PC-9 (cell line): ENCODE results near the gene ALKBH4.
"Not testable (repeated sequence)": the region's sequence is repeated elsewhere in the genome, so short reads cannot be mapped to it uniquely, and the experiment has no call there.

ENCODE experiments used
- CTCF ChIP-seq: fragments of 200-600 bp; sonication (generic); conservative IDR thresholded peaks from 2 replicates; pipeline ENCODE4 v1.6.1; 2017; ENCODE audit warnings: mixed run types, antibody characterized with exemption, mild to moderate bottlenecking, moderate library complexity
- EZH2 ChIP-seq: fragments of 200-600 bp; sonication (generic); IDR thresholded peaks from 2 replicates; pipeline ENCODE4 v1.8.0; 2017; ENCODE audit warnings: antibody characterized with exemption, low read depth

DNA sequence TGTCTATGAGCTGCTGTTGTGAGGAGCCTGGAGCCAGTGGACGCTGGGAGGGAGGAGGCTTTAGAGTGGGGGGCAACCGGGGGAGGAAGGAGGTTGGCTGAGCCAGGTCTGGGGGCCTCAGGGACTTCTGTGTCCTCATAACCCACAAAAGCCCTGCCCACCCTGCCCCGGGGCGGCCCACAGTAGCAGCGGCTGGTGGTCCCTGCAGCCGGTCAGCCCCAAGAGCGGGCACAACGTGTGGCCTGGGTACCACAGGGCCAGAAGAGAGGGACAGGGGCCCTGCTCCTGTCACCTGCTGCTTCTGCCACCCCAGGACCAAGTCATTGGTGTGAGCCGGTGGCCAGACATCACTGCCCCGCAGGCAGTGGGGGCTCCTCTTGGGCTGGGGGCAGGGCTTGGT, 17.3 kb upstream of the ALKBH4 start:
- not testable (repeated sequence) for TF ChIP-seq CTCF, EZH2
